Measurements from ENCODE around the gene MBTPS2.

GRCh38 chrX:21837056-21837455 lies 2.4 kb upstream of the MBTPS2 start:
- TF ChIP-seq CTCF (conservative IDR thresholded peaks at IDR 0.05; ENCODE audit: low read depth, low read length) (no peak), EZH2 (IDR thresholded peaks at IDR 0.05; ENCODE audit: borderline replicate concordance, low read depth, low read length, poor library complexity, severe bottlenecking) (no peak)
